Measurements from ENCODE around the gene CDC42BPG.
A peak's percentile ranks its signal among the peaks of the same experiment; 100 is the strongest.

CDC42BPG gene

GRCh38 chr11:64790205-64791095 lies 54.0 kb downstream of the CDC42BPG start:
- DNase-seq (ENCODE audit: low read depth in 3 of 3): no peak

- no peak for DNase-seq (ENCODE audit: low read depth in 3 of 3)
Measured at GRCh38 chr11:64789331-64790204, 54.9 kb downstream of the CDC42BPG start.

GRCh38 chr11:64788321-64789215 lies 55.9 kb downstream of the CDC42BPG start:
- no peak for DNase-seq (ENCODE audit: low read depth in 3 of 3)

- peak in 1 of 3 experiments; percentile 58 for DNase-seq (ENCODE audit: low read depth in 3 of 3)
Measured at GRCh38 chr11:64787526-64788320, 56.7 kb downstream of the CDC42BPG start.

- no peak for DNase-seq (ENCODE audit: low read depth in 3 of 3)
Measured at GRCh38 chr11:64786308-64786707, 58.1 kb downstream of the CDC42BPG start.

GRCh38 chr11:64784813-64785581 lies 59.5 kb downstream of the CDC42BPG start:
- DNase-seq (ENCODE audit: low read depth in 3 of 3): no peak

GRCh38 chr11:64778473-64779298 lies 65.8 kb downstream of the CDC42BPG start, which contains the start of gene SF1:
TSS of gene SF1 (minus strand) at chr11:64778542. CDS start at chr11:64778392, 150 bp downstream.
- peak; percentile 96 to 99 (median 98) for DNase-seq (ENCODE audit: low read depth in 3 of 3)

GRCh38 chr11:64778223-64778472 lies 66.3 kb downstream of the CDC42BPG start:
- no peak for DNase-seq (ENCODE audit: low read depth in 3 of 3)

- peak; percentile 63 to 74 (median 64) for DNase-seq (ENCODE audit: low read depth in 3 of 3)
Measured at GRCh38 chr11:64777449-64778222, 66.8 kb downstream of the CDC42BPG start.

GRCh38 chr11:64776875-64777274 lies 67.6 kb downstream of the CDC42BPG start:
- DNase-seq (ENCODE audit: low read depth in 3 of 3): no peak

- DNase-seq (ENCODE audit: low read depth in 3 of 3): no peak
Measured at GRCh38 chr11:64776425-64776824, 68.0 kb downstream of the CDC42BPG start.

GRCh38 chr11:64774144-64774543 lies 70.3 kb downstream of the CDC42BPG start:
- no peak for DNase-seq (ENCODE audit: low read depth in 3 of 3)

Data from stimulated activated CD4-positive, alpha-beta T cell treated with anti-CD3 and anti-CD28 coated beads, TNF-alpha, amount 100 ng/mL, for 24 hours (primary cell).